ENCODE measurements around the gene ZNF512B. TPM values are rescaled to one million over a fixed set of nuclear protein-coding genes. Genes with fewer than 3 reads are reported as not detected.
A peak's percentile ranks its signal among the peaks of the same experiment; 100 is the strongest.

The ZNF512B gene
- total and polyA plus RNA-seq, 12 donors, result 4.6 to 14.8 (median 13.6) TPM

DNA sequence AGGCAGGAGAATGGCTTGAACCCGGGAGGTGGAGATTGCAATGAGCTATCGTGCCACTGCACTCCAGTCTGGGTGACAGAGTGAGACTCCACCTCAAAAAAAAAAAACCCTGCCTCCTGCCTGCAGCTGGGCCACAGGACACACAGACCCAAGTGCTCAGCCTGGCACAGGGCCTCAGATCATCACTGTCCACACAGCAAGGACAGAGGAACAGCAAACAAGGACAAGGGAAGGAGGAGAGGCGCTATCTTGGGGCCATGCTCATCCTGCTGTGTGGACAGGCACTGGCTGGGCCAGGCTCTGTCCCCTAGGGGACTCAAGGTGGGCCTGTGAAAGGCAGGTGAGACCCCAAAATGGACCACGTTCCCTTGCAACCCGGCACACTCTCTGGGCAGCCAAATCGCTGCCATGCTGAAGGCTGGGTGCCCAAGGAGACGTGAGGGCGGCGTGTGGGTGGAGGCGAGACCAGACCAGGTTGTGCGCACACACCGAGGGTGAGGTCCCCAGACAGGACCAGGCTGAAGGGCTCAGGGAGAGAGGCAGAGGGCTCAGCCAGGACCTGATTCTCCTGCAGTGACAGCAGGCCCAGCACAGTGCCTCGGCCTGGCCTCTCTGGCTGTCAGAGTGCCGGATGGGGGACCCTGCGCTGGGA is 22.6 kb downstream of the ZNF512B start:
- no peaks in the 10 kb centered on the region for H3K27me3 ChIP-seq
- H3K27ac ChIP-seq, result peak overlapping the region; percentile 36 to 98 (median 76)
- DNase-seq (peak in 1 of 2 donors; percentile 50), ATAC-seq (peak in 3 of 8 donors; percentile 4 to 5 (median 4))
- intact Hi-C loops (cut with DNase I), result no loop called here
- no peak overlapping the region for H3K4me3 ChIP-seq
- TF ChIP-seq, protein P1, sequence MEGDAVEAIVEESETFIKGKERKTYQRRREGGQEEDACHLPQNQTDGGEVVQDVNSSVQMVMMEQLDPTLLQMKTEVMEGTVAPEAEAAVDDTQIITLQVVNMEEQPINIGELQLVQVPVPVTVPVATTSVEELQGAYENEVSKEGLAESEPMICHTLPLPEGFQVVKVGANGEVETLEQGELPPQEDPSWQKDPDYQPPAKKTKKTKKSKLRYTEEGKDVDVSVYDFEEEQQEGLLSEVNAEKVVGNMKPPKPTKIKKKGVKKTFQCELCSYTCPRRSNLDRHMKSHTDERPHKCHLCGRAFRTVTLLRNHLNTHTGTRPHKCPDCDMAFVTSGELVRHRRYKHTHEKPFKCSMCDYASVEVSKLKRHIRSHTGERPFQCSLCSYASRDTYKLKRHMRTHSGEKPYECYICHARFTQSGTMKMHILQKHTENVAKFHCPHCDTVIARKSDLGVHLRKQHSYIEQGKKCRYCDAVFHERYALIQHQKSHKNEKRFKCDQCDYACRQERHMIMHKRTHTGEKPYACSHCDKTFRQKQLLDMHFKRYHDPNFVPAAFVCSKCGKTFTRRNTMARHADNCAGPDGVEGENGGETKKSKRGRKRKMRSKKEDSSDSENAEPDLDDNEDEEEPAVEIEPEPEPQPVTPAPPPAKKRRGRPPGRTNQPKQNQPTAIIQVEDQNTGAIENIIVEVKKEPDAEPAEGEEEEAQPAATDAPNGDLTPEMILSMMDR (IDR thresholded peaks at IDR 0.05), result peak in 2 of 9 donors; percentile 14 to 17
- WGBS, 2 donors, result 53 to 79% methylated on average over 15 of the region's 15 CpGs
- peaks cover 39 to 98% (median 82%) of the 10 kb centered on the region in 9 donors for H3K4me1 ChIP-seq
- H3K9me3 ChIP-seq, result no peaks in the 10 kb centered on the region
- H3K36me3 ChIP-seq, result peaks cover 0 to 43% (median 29%) of the 10 kb centered on the region in 9 donors

- TF ChIP-seq, protein P1 (IDR thresholded peaks at IDR 0.05), result no peak
- no peak for ATAC-seq
- intact Hi-C loops (cut with DNase I), result no loop called here
- no peak overlapping the region for H3K4me3 ChIP-seq
- H3K9me3 ChIP-seq, result no peaks in the 10 kb centered on the region
- DNase-seq, result peak in 1 of 2 donors; percentile 18
- no peaks in the 10 kb centered on the region for H3K27me3 ChIP-seq
- peaks cover 0 to 47% (median 29%) of the 10 kb centered on the region in 9 donors for H3K36me3 ChIP-seq
- 84 to 85% methylated on average over 37 to 39 of the region's 39 CpGs for WGBS, 2 donors
- peak overlapping the region in 4 of 10 donors; percentile 9 to 84 (median 48) for H3K27ac ChIP-seq
- peaks cover 32 to 89% (median 73%) of the 10 kb centered on the region in 9 donors for H3K4me1 ChIP-seq
These were observed 23.5 kb downstream of the ZNF512B start for GRCh38 chr20:63945921-63946920.

DNA sequence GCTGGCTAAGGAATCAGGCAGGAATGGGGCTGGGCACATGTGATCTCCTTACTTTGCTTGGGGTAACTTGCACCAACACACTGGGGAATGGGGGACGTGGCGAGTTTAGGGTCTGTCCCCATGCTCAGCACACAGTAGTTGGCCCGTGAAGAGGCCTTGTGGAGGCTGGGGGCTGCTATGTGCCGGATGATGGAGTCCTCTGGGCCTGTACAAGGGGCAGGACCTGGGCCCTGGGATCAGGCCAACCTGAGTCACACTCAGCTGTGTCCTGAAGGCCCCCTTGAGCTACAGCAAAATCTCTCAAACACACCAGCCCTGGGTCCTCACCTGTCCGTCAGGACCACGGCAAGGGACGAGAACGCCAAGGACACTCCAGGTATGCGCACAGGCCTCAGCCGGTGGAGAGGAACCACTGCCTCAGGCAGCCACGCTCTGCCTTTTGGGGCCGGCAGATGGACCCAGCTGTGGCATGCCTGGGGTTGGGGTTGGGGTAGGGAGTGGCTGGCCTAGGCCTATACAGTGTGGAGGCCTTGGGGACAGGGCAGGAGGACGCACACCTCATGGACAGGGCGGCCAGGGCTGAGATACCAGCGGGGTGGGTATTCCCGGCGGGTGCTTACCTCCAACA is 24.6 kb downstream of the ZNF512B start:
- ATAC-seq (no peak), DNase-seq (peak in 1 of 2 donors; percentile 13)
- peak overlapping the region in 3 of 10 donors; percentile 13 to 84 (median 14) for H3K27ac ChIP-seq
- H3K9me3 ChIP-seq, result no peaks in the 10 kb centered on the region
- H3K27me3 ChIP-seq, result no peaks in the 10 kb centered on the region
- 83 to 93% methylated on average over 17 of the region's 17 CpGs for WGBS, 2 donors
- peaks cover 0 to 58% (median 39%) of the 10 kb centered on the region in 9 donors for H3K36me3 ChIP-seq
- intact Hi-C loops (cut with DNase I), result no loop called here
- TF ChIP-seq, protein P1 (IDR thresholded peaks at IDR 0.05), result no peak
- peaks cover 27 to 78% (median 65%) of the 10 kb centered on the region in 9 donors for H3K4me1 ChIP-seq
- no peak overlapping the region for H3K4me3 ChIP-seq

Data from heart right ventricle (tissue), 16 donors.